NCI-H2081 treated with DMSO at 0.1 percent for 48 hours (cell line): ENCODE measurements around the gene SETBP1.

Experiments
- DNase-seq: peaks from one replicate; lab custom pipeline; 2025; lab: John Stamatoyannopoulos, UW

The SETBP1 gene

GRCh38 chr18:45026162-45026561 is 345.5 kb downstream of the SETBP1 start:
- DNase-seq: no peak

- no peak for DNase-seq
These were observed 353.5 kb downstream of the SETBP1 start for GRCh38 chr18:45034179-45034578.

GRCh38 chr18:45037618-45038017 is 356.9 kb downstream of the SETBP1 start:
- DNase-seq: no peak

- no peak for DNase-seq
These were observed 358.7 kb downstream of the SETBP1 start for GRCh38 chr18:45039376-45039775.

- DNase-seq: no peak
These were observed 360.2 kb downstream of the SETBP1 start for GRCh38 chr18:45040879-45041278.

- DNase-seq: no peak
These were observed 364.1 kb downstream of the SETBP1 start for GRCh38 chr18:45044787-45045186.

- no peak for DNase-seq
These were observed 365.5 kb downstream of the SETBP1 start for GRCh38 chr18:45046228-45046627.

- no peak for DNase-seq
These were observed 366.3 kb downstream of the SETBP1 start for GRCh38 chr18:45046961-45047360.

- no peak for DNase-seq
These were observed 369.1 kb downstream of the SETBP1 start for GRCh38 chr18:45049578-45050319.

- DNase-seq: no peak
These were observed 370.3 kb downstream of the SETBP1 start for GRCh38 chr18:45050712-45051601.

- no peak for DNase-seq
These were observed 373.9 kb downstream of the SETBP1 start for GRCh38 chr18:45054636-45055035.

- DNase-seq: no peak
These were observed 375.1 kb downstream of the SETBP1 start for GRCh38 chr18:45055811-45056210.

GRCh38 chr18:45056926-45057325 is 376.2 kb downstream of the SETBP1 start:
- no peak for DNase-seq

GRCh38 chr18:45057955-45058600 is 377.4 kb downstream of the SETBP1 start:
- no peak for DNase-seq

- DNase-seq: no peak
These were observed 379.0 kb downstream of the SETBP1 start for GRCh38 chr18:45059695-45060094.

- no peak for DNase-seq
These were observed 379.4 kb downstream of the SETBP1 start for GRCh38 chr18:45060102-45060501.

- DNase-seq: no peak
These were observed 380.7 kb downstream of the SETBP1 start for GRCh38 chr18:45061359-45061758.

- no peak for DNase-seq
These were observed 382.8 kb downstream of the SETBP1 start for GRCh38 chr18:45063246-45064038.

GRCh38 chr18:45066210-45066609 is 385.5 kb downstream of the SETBP1 start:
- DNase-seq: no peak

- no peak for DNase-seq
These were observed 386.2 kb downstream of the SETBP1 start for GRCh38 chr18:45066886-45067285.

- no peak for DNase-seq
These were observed 387.9 kb downstream of the SETBP1 start for GRCh38 chr18:45068400-45069094.
